AG08396 (cell line): Measurements from ENCODE around the gene ABCB8.

ENCODE experiments used
- DNase-seq: peaks from one replicate; pipeline ENCODE4 v3.0.0; 2012; ENCODE audit warnings: low spot score, mixed read lengths

The ABCB8 gene

GRCh38 chr7:151057989-151058780 is 29.9 kb downstream of the ABCB8 start:
- DNase-seq: peak; percentile 99

GRCh38 chr7:151058781-151059366 is 30.6 kb downstream of the ABCB8 start:
- no peak for DNase-seq

- DNase-seq: peak; percentile 94
Observed at GRCh38 chr7:151059367-151060112, 31.3 kb downstream of the ABCB8 start, which contains the start of gene SLC4A2. Gene SLC4A2 (plus strand): TSS chr7:151059589. CDS start chr7:151061988, 2,399 bp downstream.

GRCh38 chr7:151060113-151060415 is 31.8 kb downstream of the ABCB8 start:
- DNase-seq: no peak

GRCh38 chr7:151060416-151061212 is 32.4 kb downstream of the ABCB8 start:
- DNase-seq: peak; percentile 51

- no peak for DNase-seq
Observed at GRCh38 chr7:151061213-151062110, 33.2 kb downstream of the ABCB8 start.

GRCh38 chr7:151062111-151062398 is 33.8 kb downstream of the ABCB8 start:
- no peak for DNase-seq

GRCh38 chr7:151062399-151063211 is 34.4 kb downstream of the ABCB8 start:
- DNase-seq: peak; percentile 84

GRCh38 chr7:151063212-151063561 is 34.9 kb downstream of the ABCB8 start:
- peak; percentile 67 for DNase-seq

- DNase-seq: no peak
Observed at GRCh38 chr7:151064454-151064853, 36.2 kb downstream of the ABCB8 start.

- DNase-seq: no peak
Observed at GRCh38 chr7:151064993-151065392, 36.7 kb downstream of the ABCB8 start.

- DNase-seq: no peak
Observed at GRCh38 chr7:151065516-151065915, 37.3 kb downstream of the ABCB8 start.

- DNase-seq: no peak
Observed at GRCh38 chr7:151066273-151066974, 38.2 kb downstream of the ABCB8 start.

GRCh38 chr7:151068069-151068773 is 40.0 kb downstream of the ABCB8 start:
- DNase-seq: no peak

GRCh38 chr7:151069841-151070573 is 41.8 kb downstream of the ABCB8 start:
- DNase-seq: no peak

GRCh38 chr7:151070574-151070960 is 42.3 kb downstream of the ABCB8 start:
- no peak for DNase-seq

- no peak for DNase-seq
Observed at GRCh38 chr7:151071032-151071866, 43.0 kb downstream of the ABCB8 start.

GRCh38 chr7:151073990-151074389 is 45.7 kb downstream of the ABCB8 start:
- no peak for DNase-seq
